ENCODE measurements around the gene STRN3. TPM values are rescaled to one million over a fixed set of nuclear protein-coding genes. Genes with fewer than 3 reads are reported as not detected.
"Not testable (repeated sequence)": the region's sequence is repeated elsewhere in the genome, so short reads cannot be mapped to it uniquely, and the experiment has no call there.

The STRN3 gene
- total RNA-seq, 2 donors from 2014 or later, result 20.3 to 35.7 TPM

- ATAC-seq (no peak), DNase-seq (ENCODE audit: low spot score) (no peak)
- Mint-ChIP-seq H3K27me3 (no peaks in the 10 kb centered on the region), H3K4me3 (no peak overlapping the region), H3K4me1 (ENCODE audit: low read depth in 2 of 2) (peaks cover 0 to 7% of the 10 kb centered on the region in 2 donors), H3K36me3 (no peaks in the 10 kb centered on the region), H3K9me3 (no peaks in the 10 kb centered on the region), H3K27ac (no peak overlapping the region)
Measured at GRCh38 chr14:31051511-31051910, 25.3 kb upstream of the STRN3 start.

- Mint-ChIP-seq H3K27me3 (no peaks in the 10 kb centered on the region), H3K4me3 (no peak overlapping the region), H3K4me1 (ENCODE audit: low read depth in 2 of 2) (peaks cover 0 to 7% of the 10 kb centered on the region in 2 donors), H3K9me3 (no peaks in the 10 kb centered on the region), H3K36me3 (no peaks in the 10 kb centered on the region), H3K27ac (no peak overlapping the region)
- DNase-seq (ENCODE audit: low spot score) (no peak), ATAC-seq (no peak)
Measured at GRCh38 chr14:31051023-31051422, 24.8 kb upstream of the STRN3 start.

- Mint-ChIP-seq H3K27ac (no peak overlapping the region), H3K9me3 (no peaks in the 10 kb centered on the region), H3K4me3 (no peak overlapping the region), H3K36me3 (no peaks in the 10 kb centered on the region), H3K27me3 (no peaks in the 10 kb centered on the region), H3K4me1 (ENCODE audit: low read depth in 2 of 2) (peaks cover 0 to 7% of the 10 kb centered on the region in 2 donors)
- ATAC-seq, result no peak
- no peak for DNase-seq (ENCODE audit: low spot score)
Measured at GRCh38 chr14:31047503-31047902, 21.3 kb upstream of the STRN3 start.

- ATAC-seq (no peak), DNase-seq (ENCODE audit: low spot score) (no peak)
- Mint-ChIP-seq H3K4me1 (ENCODE audit: low read depth in 2 of 2) (peaks cover 0 to 7% of the 10 kb centered on the region in 2 donors), H3K36me3 (no peaks in the 10 kb centered on the region), H3K27me3 (no peaks in the 10 kb centered on the region), H3K9me3 (no peaks in the 10 kb centered on the region), H3K27ac (no peak overlapping the region), H3K4me3 (no peak overlapping the region)
Measured at GRCh38 chr14:31045501-31046080, 19.4 kb upstream of the STRN3 start.

GRCh38 chr14:31043379-31043778, 17.2 kb upstream of the STRN3 start:
- ATAC-seq, result no peak
- Mint-ChIP-seq H3K27me3 (no peaks in the 10 kb centered on the region), H3K36me3 (no peaks in the 10 kb centered on the region), H3K27ac (no peak overlapping the region), H3K4me3 (no peak overlapping the region), H3K9me3 (no peaks in the 10 kb centered on the region), H3K4me1 (ENCODE audit: low read depth in 2 of 2) (peaks cover 0 to 4% of the 10 kb centered on the region in 2 donors)
- DNase-seq (ENCODE audit: low spot score), result no peak

- H3K27ac Mint-ChIP-seq, result peak overlapping the region in 1 of 2 donors; percentile 13
- not testable (repeated sequence) for H3K9me3 Mint-ChIP-seq; H3K36me3 Mint-ChIP-seq; H3K27me3 Mint-ChIP-seq; ATAC-seq; H3K4me3 Mint-ChIP-seq; H3K4me1 Mint-ChIP-seq (ENCODE audit: low read depth in 2 of 2); DNase-seq (ENCODE audit: low spot score)
Measured at GRCh38 chr14:31042893-31043292, 16.7 kb upstream of the STRN3 start.

- ATAC-seq (no peak), DNase-seq (ENCODE audit: low spot score) (no peak)
- Mint-ChIP-seq H3K9me3 (no peaks in the 10 kb centered on the region), H3K27ac (no peak overlapping the region), H3K4me3 (no peak overlapping the region), H3K27me3 (no peaks in the 10 kb centered on the region), H3K36me3 (no peaks in the 10 kb centered on the region), H3K4me1 (ENCODE audit: low read depth in 2 of 2) (peaks cover 0 to 4% of the 10 kb centered on the region in 2 donors)
Measured at GRCh38 chr14:31042300-31042699, 16.1 kb upstream of the STRN3 start.

GRCh38 chr14:31038521-31039166, 12.5 kb upstream of the STRN3 start:
- Mint-ChIP-seq H3K9me3 (no peaks in the 10 kb centered on the region), H3K27ac (no peak overlapping the region)
- no peak for ATAC-seq

GRCh38 chr14:31037709-31038221, 11.6 kb upstream of the STRN3 start:
- H3K27ac Mint-ChIP-seq, result no peak overlapping the region
- DNase-seq (ENCODE audit: low spot score), result no peak
- H3K36me3 Mint-ChIP-seq, result no peaks in the 10 kb centered on the region
- no peak for ATAC-seq
- no peaks in the 10 kb centered on the region for H3K27me3 Mint-ChIP-seq
- H3K9me3 Mint-ChIP-seq, result no peaks in the 10 kb centered on the region
- no peaks in the 10 kb centered on the region for H3K4me1 Mint-ChIP-seq (ENCODE audit: low read depth in 2 of 2)
- H3K4me3 Mint-ChIP-seq, result no peak overlapping the region

More at GRCh38 chr14:31038521-31039166, 12.5 kb upstream of the STRN3 start:
- no peak for DNase-seq (ENCODE audit: low spot score)
- no peaks in the 10 kb centered on the region for H3K27me3 Mint-ChIP-seq
- no peak overlapping the region for H3K4me3 Mint-ChIP-seq
- no peaks in the 10 kb centered on the region for H3K36me3 Mint-ChIP-seq
- no peaks in the 10 kb centered on the region for H3K4me1 Mint-ChIP-seq (ENCODE audit: low read depth in 2 of 2)

- Mint-ChIP-seq H3K27me3 (no peaks in the 10 kb centered on the region), H3K36me3 (no peaks in the 10 kb centered on the region), H3K4me1 (ENCODE audit: low read depth in 2 of 2) (peaks cover 0 to 4% of the 10 kb centered on the region in 2 donors), H3K27ac (no peak overlapping the region), H3K4me3 (no peak overlapping the region), H3K9me3 (no peaks in the 10 kb centered on the region)
- DNase-seq (ENCODE audit: low spot score) (no peak), ATAC-seq (no peak)
Measured at GRCh38 chr14:31036552-31036951, 10.4 kb upstream of the STRN3 start.

- peaks cover 11 to 20% of the 10 kb centered on the region in 2 donors for H3K4me1 Mint-ChIP-seq (ENCODE audit: low read depth in 2 of 2)
- H3K4me3 Mint-ChIP-seq, result no peak overlapping the region
- no peak for ATAC-seq
- H3K9me3 Mint-ChIP-seq, result no peaks in the 10 kb centered on the region
- no peaks in the 10 kb centered on the region for H3K36me3 Mint-ChIP-seq
- no peak for DNase-seq (ENCODE audit: low spot score)
- no peaks in the 10 kb centered on the region for H3K27me3 Mint-ChIP-seq
- no peak overlapping the region for H3K27ac Mint-ChIP-seq
Measured at GRCh38 chr14:31030469-31030868, 4.3 kb upstream of the STRN3 start.

GRCh38 chr14:31029016-31029970, 3.1 kb upstream of the STRN3 start:
- ATAC-seq, result no peak
- no peak overlapping the region for H3K4me3 Mint-ChIP-seq

GRCh38 chr14:31027847-31028246, 1.7 kb upstream of the STRN3 start:
- peaks cover 26 to 35% of the 10 kb centered on the region in 2 donors for H3K4me1 Mint-ChIP-seq (ENCODE audit: low read depth in 2 of 2)
- ATAC-seq, result no peak

More at GRCh38 chr14:31029016-31029970, 3.1 kb upstream of the STRN3 start:
- H3K27me3 Mint-ChIP-seq, result no peaks in the 10 kb centered on the region
- DNase-seq (ENCODE audit: low spot score), result no peak
- no peaks in the 10 kb centered on the region for H3K9me3 Mint-ChIP-seq
- H3K36me3 Mint-ChIP-seq, result no peaks in the 10 kb centered on the region
- H3K27ac Mint-ChIP-seq, result peak overlapping the region in 1 of 2 donors; percentile 20
- H3K4me1 Mint-ChIP-seq (ENCODE audit: low read depth in 2 of 2), result peaks cover 19 to 29% of the 10 kb centered on the region in 2 donors

More at GRCh38 chr14:31027847-31028246, 1.7 kb upstream of the STRN3 start:
- DNase-seq (ENCODE audit: low spot score), result no peak
- Mint-ChIP-seq H3K27me3 (no peaks in the 10 kb centered on the region), H3K9me3 (no peaks in the 10 kb centered on the region), H3K4me3 (no peak overlapping the region), H3K36me3 (no peaks in the 10 kb centered on the region), H3K27ac (no peak overlapping the region)
